ENCODE data around the gene ALDH3B2.
A peak's percentile ranks its signal among the peaks of the same experiment; 100 is the strongest.

The ALDH3B2 gene

GRCh38 chr11:67646535-67647336 lies 27.7 kb downstream of the ALDH3B2 start:
- no peak overlapping the region for H3K27ac ChIP-seq
- TF ChIP-seq CTCF (conservative IDR thresholded peaks at IDR 0.05) (no peak), ZFX (IDR thresholded peaks at IDR 0.05) (no peak)

- H3K27ac ChIP-seq: no peak overlapping the region
Measured at GRCh38 chr11:67645521-67646461, 28.6 kb downstream of the ALDH3B2 start.

GRCh38 chr11:67644472-67645418 lies 29.7 kb downstream of the ALDH3B2 start:
- 0 out of 2 replicates have a peak overlapping the region, but pooled peaks have one; percentile 1 for H3K27ac ChIP-seq
- no peak for TF ChIP-seq CTCF (conservative IDR thresholded peaks at IDR 0.05)
- no peak for TF ChIP-seq ZFX (IDR thresholded peaks at IDR 0.05)

More at GRCh38 chr11:67645521-67646461, 28.6 kb downstream of the ALDH3B2 start:
- no peak for TF ChIP-seq ZFX (IDR thresholded peaks at IDR 0.05)
- no peak for TF ChIP-seq CTCF (conservative IDR thresholded peaks at IDR 0.05)

GRCh38 chr11:67644042-67644441 lies 30.4 kb downstream of the ALDH3B2 start:
- 0 out of 2 replicates have a peak overlapping the region, but pooled peaks have one; percentile 1 for H3K27ac ChIP-seq
- TF ChIP-seq CTCF (conservative IDR thresholded peaks at IDR 0.05) (no peak; the same call in 1 of the 2 replicates), ZFX (IDR thresholded peaks at IDR 0.05) (no peak)

- H3K27ac ChIP-seq: no peak overlapping the region
- TF ChIP-seq ZFX (IDR thresholded peaks at IDR 0.05) (no peak), CTCF (conservative IDR thresholded peaks at IDR 0.05) (no peak)
Measured at GRCh38 chr11:67642173-67643120, 32.0 kb downstream of the ALDH3B2 start.

All from C4-2B (cell line).